Stomach (tissue), 9 donors: ENCODE measurements around the gene DMXL2. TPM values are rescaled to one million over a fixed set of nuclear protein-coding genes. Genes with fewer than 3 reads are reported as not detected.
"Not testable (repeated sequence)": the region's sequence is repeated elsewhere in the genome, so short reads cannot be mapped to it uniquely, and the experiment has no call there.

Experiments used
- DNase-seq, 2 donors: peaks; one replicate each; pipeline versions ENCODE4 v3.0.0 to v3.0.0-alpha.2; 2013 to 2019
- H3K27ac ChIP-seq, 5 donors: fragments of 200-600 bp in 4 of 5; sonication (generic) in 4 of 5; one replicate each; pipeline ENCODE4 v1.5.1; 2013 to 2019; ENCODE audit warnings: mild to moderate bottlenecking in 1 of 5, moderate library complexity in 1 of 5
- H3K27me3 ChIP-seq, 3 donors: fragments of 200-600 bp; sonication (generic); one replicate each; pipeline ENCODE4 v1.5.1; 2017 to 2019; ENCODE audit warnings: mixed run types in 1 of 3
- H3K36me3 ChIP-seq, 4 donors: fragments of 200-600 bp; sonication (generic); 1 replicate in 3 of 4; 2 replicates in 1 of 4; pipeline ENCODE4 v1.5.1; 2016 to 2019
- H3K4me1 ChIP-seq, 4 donors: fragments of 200-600 bp; sonication (generic); one replicate each; pipeline ENCODE4 v1.5.1; 2016 to 2019
- H3K4me3 ChIP-seq, 4 donors: fragments of 200-600 bp; sonication (generic) in 3 of 4; one replicate each; pipeline ENCODE4 v1.5.1; 2016 to 2019; ENCODE audit warnings: mild to moderate bottlenecking in 1 of 4
- H3K9me3 ChIP-seq, 4 donors: fragments of 200-600 bp; sonication (generic); one replicate each; pipeline ENCODE4 v1.5.1; 2016 to 2019
- EP300 ChIP-seq: sonication (generic); formaldehyde crosslinking; IDR thresholded peaks from one replicate; pipeline ENCODE4 v1.6.1; 2017; ENCODE audit warnings: antibody characterized with exemption
- POLR2A ChIP-seq, 4 donors: fragments of 450-650 bp; IDR thresholded peaks; one replicate each; pipeline ENCODE4 v1.6.1; 2016; ENCODE audit warnings: antibody characterized with exemption in 4 of 4, control low read depth in 2 of 4, mild to moderate bottlenecking in 1 of 4, moderate library complexity in 1 of 4
- POLR2AphosphoS5 ChIP-seq, 3 donors: sonication (generic); formaldehyde crosslinking; IDR thresholded peaks; one replicate each; pipeline ENCODE4 v1.6.1; 2016; ENCODE audit warnings: antibody characterized with exemption in 3 of 3
- WGBS, 5 donors: extraction: QIAGEN DNeasy Blood & Tissue Kit in 3 of 5; methylation state at CpG; one replicate each; pipeline versions ENCODE4 v1.1.5 to v1.1.7; 2013 to 2018; 5-methylcytosine and 5-hydroxymethylcytosine counted together
- intact Hi-C: fragments of 100-400 bp; cut with DNase I; formaldehyde crosslinking; loops from one replicate; pipeline ENCODE4 v1.15.1; 2023; ENCODE audit warnings: low total_unique reads
- polyA plus RNA-seq, 3 donors: library from polyadenylated mRNA; stranded (reverse); fragments of 200-250 nt; gene quantifications; one replicate each; pipeline ENCODE4 v1.2.3, GENCODE V29; 2013
- total RNA-seq, 5 donors: library from RNA; depleted of rRNA; stranded (reverse); fragments of >200 nt; gene quantifications; one replicate each; pipeline versions ENCODE4 v1.1.0 to v1.2.3, GENCODE V29; 2014 to 2016
- TF ChIP-seq, protein P1 (sequence below), 7 experiments: fragments of 450-650 bp in 4 of 7; fragments of 200-600 bp in 3 of 7; sonication (generic) in 3 of 7; IDR thresholded peaks; one replicate each; pipeline ENCODE4 v1.5.1; 2016 to 2019; ENCODE audit warnings: antibody characterized with exemption in 7 of 7, control low read depth in 2 of 7, mild to moderate bottlenecking in 1 of 7
- donor health status: healthy with polysubstance abuse.
- donor health status: Bipolar disorder and iron deficiency.
- donor health status: healthy.

DMXL2 gene
- total and polyA plus RNA-seq, 8 donors, result 4.9 to 78.4 (median 28.6) TPM

- intact Hi-C loops, result loop anchor here (5.0 kb wide), 1 partner anchor 122 kb away; no protein-coding TSS in a partner anchor
- H3K4me1 ChIP-seq, result peaks cover 0 to 9% (median 0%) of the 10 kb centered on the region in 4 donors
- H3K27me3 ChIP-seq, result no peaks in the 10 kb centered on the region
- H3K4me3 ChIP-seq, result no peak overlapping the region
- H3K27ac ChIP-seq, result no peak overlapping the region
- DNase-seq, result peak in 1 of 2 donors; percentile 92
- no peak for TF ChIP-seq EP300
- TF ChIP-seq POLR2AphosphoS5 (IDR thresholded peaks at IDR 0.05), result no peak
- TF ChIP-seq, protein P1, sequence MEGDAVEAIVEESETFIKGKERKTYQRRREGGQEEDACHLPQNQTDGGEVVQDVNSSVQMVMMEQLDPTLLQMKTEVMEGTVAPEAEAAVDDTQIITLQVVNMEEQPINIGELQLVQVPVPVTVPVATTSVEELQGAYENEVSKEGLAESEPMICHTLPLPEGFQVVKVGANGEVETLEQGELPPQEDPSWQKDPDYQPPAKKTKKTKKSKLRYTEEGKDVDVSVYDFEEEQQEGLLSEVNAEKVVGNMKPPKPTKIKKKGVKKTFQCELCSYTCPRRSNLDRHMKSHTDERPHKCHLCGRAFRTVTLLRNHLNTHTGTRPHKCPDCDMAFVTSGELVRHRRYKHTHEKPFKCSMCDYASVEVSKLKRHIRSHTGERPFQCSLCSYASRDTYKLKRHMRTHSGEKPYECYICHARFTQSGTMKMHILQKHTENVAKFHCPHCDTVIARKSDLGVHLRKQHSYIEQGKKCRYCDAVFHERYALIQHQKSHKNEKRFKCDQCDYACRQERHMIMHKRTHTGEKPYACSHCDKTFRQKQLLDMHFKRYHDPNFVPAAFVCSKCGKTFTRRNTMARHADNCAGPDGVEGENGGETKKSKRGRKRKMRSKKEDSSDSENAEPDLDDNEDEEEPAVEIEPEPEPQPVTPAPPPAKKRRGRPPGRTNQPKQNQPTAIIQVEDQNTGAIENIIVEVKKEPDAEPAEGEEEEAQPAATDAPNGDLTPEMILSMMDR (IDR thresholded peaks at IDR 0.05), result peak in 5 of 7 experiments; percentile 48 to 84 (median 72)
- no peaks in the 10 kb centered on the region for H3K9me3 ChIP-seq
- 37 to 40% (median 39%) methylated on average over 4 of the region's 4 CpGs for WGBS, 5 donors
- no peaks in the 10 kb centered on the region for H3K36me3 ChIP-seq
These were observed 27.3 kb upstream of the DMXL2 start for GRCh38 chr15:51649659-51650521.

DNA sequence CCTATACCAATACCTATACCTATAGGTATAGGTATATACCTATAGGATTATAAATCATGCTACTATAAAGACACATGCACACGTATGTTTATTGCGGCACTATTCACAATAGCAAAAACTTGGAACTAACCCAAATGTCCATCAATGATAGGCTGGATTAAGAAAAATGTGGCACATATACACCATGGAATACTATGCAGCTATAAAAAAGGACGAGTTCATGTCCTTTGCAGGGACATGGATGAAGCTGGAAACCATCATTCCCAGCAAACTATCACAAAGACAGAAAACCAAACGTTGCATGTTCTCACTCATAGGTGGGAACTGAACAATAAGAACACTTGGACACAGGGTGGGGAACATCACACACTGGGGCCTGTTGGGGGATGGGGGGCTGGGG, 26.1 kb upstream of the DMXL2 start:
- H3K9me3 ChIP-seq, H3K4me3 ChIP-seq, H3K4me1 ChIP-seq, intact Hi-C loops, DNase-seq, H3K36me3 ChIP-seq, H3K27ac ChIP-seq, H3K27me3 ChIP-seq: not testable (repeated sequence)
- 72 to 80% (median 77%) methylated on average over 4 of the region's 4 CpGs for WGBS, 5 donors

DNA sequence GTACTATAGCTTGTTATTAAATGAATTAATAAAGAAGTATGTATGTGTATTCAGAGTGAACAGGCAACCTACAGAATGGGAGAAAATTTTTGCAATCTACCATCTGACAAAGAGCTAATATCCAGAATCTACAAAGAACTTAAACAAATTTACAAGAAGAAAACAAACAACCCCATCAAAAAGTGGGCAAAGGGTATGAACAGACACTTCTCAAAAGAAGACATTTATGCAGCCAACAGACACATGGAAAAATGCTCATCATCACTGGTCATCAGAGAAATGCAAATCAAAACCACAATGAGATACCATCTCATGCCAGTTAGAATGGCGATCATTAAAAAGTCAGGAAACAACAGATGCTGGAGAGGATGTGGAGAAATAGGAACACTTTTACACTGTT, 25.5 kb upstream of the DMXL2 start:
- H3K36me3 ChIP-seq, DNase-seq, H3K27me3 ChIP-seq, H3K27ac ChIP-seq, H3K4me3 ChIP-seq, H3K9me3 ChIP-seq, intact Hi-C loops: not testable (repeated sequence)
- peaks cover 0 to 12% (median 0%) of the 10 kb centered on the region in 4 donors for H3K4me1 ChIP-seq
- 68 to 90% methylated on average over 1 of the region's 1 CpG; no CpG with 5 or more reads in 3 of the 5 donors for WGBS, 5 donors

- 27 to 36% (median 34%) methylated on average over 3 of the region's 3 CpGs for WGBS, 5 donors
- Histone ChIP-seq H3K4me1 (peaks cover 0 to 18% (median 0%) of the 10 kb centered on the region in 4 donors), H3K9me3 (no peaks in the 10 kb centered on the region), H3K36me3 (no peaks in the 10 kb centered on the region), H3K27ac (peak overlapping the region in 1 of 5 donors; percentile 28), H3K27me3 (no peaks in the 10 kb centered on the region), H3K4me3 (no peak overlapping the region)
- DNase-seq, result peak; percentile 64 to 74
- intact Hi-C loops, result no loop called here
- TF ChIP-seq POLR2A (IDR thresholded peaks at IDR 0.05) (no peak), POLR2AphosphoS5 (IDR thresholded peaks at IDR 0.05) (peak in 2 of 3 donors; percentile 43 to 69)
These were observed 24.6 kb upstream of the DMXL2 start for GRCh38 chr15:51647128-51647562.

DNA sequence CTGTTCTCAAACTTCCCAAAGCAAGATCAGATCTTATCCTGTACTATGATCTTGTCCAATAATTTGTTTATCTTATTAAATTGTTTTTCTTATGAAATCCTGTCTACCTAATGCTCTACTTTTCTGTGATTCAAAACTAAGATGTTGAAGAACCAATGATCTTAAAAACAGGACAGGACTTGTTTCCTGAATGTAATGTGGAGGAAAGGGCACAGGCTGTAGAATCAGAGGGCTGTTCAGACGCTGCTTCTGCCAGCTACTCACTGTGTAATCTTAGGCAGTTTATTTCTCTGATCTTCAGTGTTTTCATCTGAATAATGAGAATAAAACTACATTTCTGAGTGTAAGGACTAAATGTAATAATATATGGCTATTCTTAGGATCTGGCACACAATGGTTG, 20.1 kb upstream of the DMXL2 start:
- no peaks in the 10 kb centered on the region for H3K27me3 ChIP-seq
- no peaks in the 10 kb centered on the region for H3K9me3 ChIP-seq
- H3K4me3 ChIP-seq, result no peak overlapping the region
- no peak for DNase-seq
- H3K27ac ChIP-seq, result no peak overlapping the region
- TF ChIP-seq POLR2A (IDR thresholded peaks at IDR 0.05) (no peak), EP300 (no peak), POLR2AphosphoS5 (IDR thresholded peaks at IDR 0.05) (no peak)
- TF ChIP-seq, protein P1 (IDR thresholded peaks at IDR 0.05), result no peak
- intact Hi-C loops, result no loop called here
- H3K4me1 ChIP-seq, result peaks cover 0 to 20% (median 0%) of the 10 kb centered on the region in 4 donors
- WGBS, 5 donors, result 28 to 58% (median 39%) methylated on average over 1 of the region's 1 CpG
- no peaks in the 10 kb centered on the region for H3K36me3 ChIP-seq
